Measurements from ENCODE around the gene GPR132.

GPR132 gene

GRCh38 chr14:105046891-105047282 is 18.3 kb downstream of the GPR132 start:
- no peak for TF ChIP-seq CTCF (IDR thresholded peaks at IDR 0.05)

- peak; percentile 100 for TF ChIP-seq CTCF (IDR thresholded peaks at IDR 0.05)
Observed at GRCh38 chr14:105045710-105046326, 19.4 kb downstream of the GPR132 start.

GRCh38 chr14:105043641-105044040 is 21.6 kb downstream of the GPR132 start:
- TF ChIP-seq CTCF (IDR thresholded peaks at IDR 0.05): no peak

GRCh38 chr14:105042813-105043212 is 22.4 kb downstream of the GPR132 start:
- no peak for TF ChIP-seq CTCF (IDR thresholded peaks at IDR 0.05)

- TF ChIP-seq CTCF (IDR thresholded peaks at IDR 0.05): no peak
Observed at GRCh38 chr14:105041841-105042765, 23.1 kb downstream of the GPR132 start.

GRCh38 chr14:105039458-105040205 is 25.6 kb downstream of the GPR132 start:
- TF ChIP-seq CTCF (IDR thresholded peaks at IDR 0.05): no peak

- TF ChIP-seq CTCF (IDR thresholded peaks at IDR 0.05): no peak
Observed at GRCh38 chr14:105034315-105035039, 30.8 kb downstream of the GPR132 start.
